NOMO-1 treated with dmso at 0.1 percent for 144 hours (cell line): Measurements from ENCODE around the gene CSGALNACT2.
"Not testable (repeated sequence)": the region's sequence is repeated elsewhere in the genome, so short reads cannot be mapped to it uniquely, and the experiment has no call there.

Source experiments
- DNase-seq: peaks from one replicate; lab custom pipeline; 2025; ENCODE audit not compliant: unreplicated experiment; lab: John Stamatoyannopoulos, UW

Gene CSGALNACT2

DNA sequence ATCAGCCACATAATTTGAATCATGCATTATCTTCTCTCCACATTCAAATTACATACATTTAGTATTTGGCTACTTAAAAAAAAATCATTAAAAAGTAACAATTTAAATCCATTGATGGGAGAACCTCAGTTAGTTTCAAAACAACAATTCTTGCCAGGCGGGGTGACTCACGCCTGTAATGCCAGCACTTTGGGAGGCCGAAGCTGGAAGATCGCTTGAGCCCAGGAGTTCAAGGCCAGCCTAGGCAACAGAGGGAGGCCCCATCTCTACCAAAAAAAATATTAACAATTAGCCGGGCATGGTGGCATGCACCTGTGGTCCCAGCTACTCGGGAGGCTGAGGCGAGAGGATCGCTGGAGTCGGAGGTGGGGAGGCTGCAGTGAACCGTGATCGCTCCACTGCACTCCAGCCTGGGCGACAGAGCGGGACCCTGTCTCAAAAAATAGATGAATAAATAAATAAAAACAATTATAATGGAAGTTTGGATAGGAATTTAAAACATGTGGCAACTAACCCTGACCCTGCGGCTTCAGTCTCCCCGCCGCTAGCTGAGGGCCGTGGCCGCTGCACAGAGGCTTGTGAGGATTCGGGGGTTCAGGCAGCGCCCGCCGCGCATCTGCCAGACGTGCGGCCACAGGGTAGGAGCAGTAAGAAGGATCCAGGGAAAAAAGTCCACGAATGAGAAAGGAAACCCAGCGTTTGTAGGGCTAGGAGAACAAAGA lies 1.1 kb upstream of the CSGALNACT2 start:
- no peak for DNase-seq

DNA sequence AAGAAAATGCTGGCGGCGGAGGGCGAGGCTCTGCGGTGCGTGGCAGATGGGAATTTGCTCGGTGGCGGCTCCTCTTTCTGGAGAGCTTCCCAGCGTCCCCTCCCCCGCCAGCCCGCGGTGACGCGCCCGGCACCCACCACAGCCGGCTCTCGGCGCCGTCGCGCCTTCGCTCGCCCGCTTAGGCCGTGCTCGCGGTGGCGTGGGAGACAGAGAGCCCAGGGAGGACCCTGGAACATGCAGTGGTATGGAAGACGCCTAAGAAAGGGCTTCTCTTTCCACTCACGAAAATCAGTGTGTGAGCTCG lies 576 bp upstream of the CSGALNACT2 start:
- DNase-seq: no peak

DNA sequence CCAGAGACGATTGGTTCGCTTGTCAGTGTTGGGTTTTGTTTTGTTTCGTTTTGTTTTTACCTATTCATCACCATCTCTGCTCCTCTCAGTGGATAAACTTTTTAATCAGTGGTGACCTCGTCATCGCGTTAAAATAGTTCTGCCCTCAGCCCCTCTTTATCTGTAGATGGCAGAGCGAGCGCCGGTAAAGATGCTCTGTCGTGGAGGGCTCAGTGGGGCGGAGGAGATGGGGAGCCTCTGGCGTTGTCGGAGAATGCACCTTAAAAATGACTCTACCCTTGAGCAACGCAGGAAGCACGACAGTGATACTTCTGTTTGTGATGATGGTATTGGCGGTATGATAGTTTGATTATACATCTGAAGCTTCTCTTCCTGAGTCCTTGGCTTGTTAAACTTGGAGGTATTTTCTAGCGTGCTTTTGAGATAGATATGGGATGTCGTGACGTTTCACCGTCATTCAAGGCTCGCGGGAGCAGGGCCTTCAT lies 554 bp downstream of the CSGALNACT2 start:
- DNase-seq: peak; percentile 25

DNA sequence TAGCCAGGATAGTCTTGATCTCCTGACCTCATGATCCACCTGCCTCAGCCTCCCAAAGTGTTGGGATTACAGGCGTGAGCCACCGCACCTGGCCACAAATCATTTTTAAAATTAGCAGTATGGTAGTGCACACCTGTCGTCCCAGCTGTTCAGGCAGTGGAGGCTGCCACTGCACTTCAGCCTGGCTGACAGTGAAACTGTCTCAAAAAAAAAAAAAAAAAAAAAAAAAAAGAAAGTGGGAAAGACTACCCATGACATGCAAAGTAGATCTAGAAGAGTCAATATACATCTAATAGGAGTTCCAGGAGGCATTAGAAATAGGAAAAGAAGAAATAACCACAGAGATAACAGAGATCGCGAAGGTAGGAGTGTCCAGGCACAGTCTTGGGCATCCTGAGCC lies 3.2 kb downstream of the CSGALNACT2 start:
- DNase-seq: no peak

DNA sequence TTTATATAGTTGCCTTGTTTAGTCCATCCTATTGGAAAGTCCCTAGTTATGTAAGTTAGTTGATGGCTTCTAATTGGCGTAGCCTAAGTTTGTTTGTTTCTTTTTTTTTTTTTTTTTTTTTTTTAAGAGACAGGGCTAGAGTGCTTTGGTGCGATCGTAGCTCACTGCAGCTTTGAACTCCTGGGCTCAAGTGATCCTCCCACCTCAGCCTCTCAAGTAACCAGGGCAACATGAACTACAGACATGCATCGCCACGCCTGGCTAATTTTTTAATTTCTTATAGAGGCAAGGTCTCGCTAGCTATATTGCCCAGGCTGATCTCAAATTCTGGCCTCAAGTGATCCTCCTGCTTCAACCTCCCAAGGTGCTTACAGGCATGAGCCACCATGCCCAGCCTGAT lies 7.1 kb downstream of the CSGALNACT2 start:
- DNase-seq: no peak

DNA sequence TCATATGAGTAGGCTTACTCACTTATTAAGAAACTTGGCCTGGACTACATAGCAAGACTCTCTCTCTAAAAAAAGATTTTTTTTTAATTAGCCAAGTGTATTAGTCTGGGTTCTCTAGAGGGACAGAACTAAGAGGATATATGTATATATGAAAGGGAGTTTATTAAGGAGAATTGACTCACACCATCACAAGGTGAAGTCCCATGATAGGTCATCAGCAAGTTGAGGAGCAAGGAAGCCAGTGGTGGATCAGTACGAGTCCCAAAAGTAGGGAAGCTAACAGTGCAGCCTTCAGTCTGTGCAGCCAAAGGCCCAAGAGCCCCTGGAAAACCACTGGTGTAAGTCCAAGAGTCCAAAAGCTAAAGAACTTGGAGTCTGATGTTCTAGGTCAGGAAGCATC lies 7.7 kb downstream of the CSGALNACT2 start:
- not testable (repeated sequence) for DNase-seq

DNA sequence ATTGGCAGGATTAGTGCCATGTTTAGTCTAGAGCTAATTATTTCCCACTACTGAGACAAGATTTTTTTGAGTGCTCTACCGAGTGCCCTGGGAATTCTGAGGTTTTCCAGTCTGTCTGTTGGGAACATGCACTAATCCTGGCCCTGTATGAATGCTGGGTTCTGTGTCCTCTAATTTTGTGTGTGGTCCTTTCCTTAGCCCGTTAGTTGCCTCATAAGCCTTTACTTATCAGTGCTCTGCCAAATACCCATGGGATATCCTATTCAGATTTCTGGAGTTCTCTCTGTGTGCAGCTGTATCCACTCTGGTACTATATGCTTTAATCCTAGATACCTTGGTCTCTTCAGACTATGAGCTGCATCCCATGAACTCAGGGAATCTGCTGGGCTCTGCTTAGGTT lies 13.1 kb downstream of the CSGALNACT2 start:
- DNase-seq: no peak

DNA sequence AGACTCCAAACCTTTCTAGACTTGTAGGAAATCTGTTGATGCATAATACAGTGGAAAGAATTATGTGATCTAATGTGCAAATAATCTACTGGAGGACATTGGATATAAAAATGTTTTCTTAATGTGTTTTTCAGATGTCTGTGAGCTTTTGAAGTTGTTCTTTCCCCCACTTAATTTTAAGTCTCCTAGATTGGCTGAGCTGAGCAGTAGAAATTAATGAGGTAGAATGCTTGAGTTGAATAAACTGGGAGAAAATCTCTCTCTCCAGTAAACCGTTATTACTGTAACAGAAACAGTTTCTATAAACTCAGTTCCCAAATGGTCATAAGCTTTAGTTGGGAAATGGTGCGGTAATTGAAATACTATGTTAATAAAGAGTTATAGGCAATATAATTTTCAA lies 15.7 kb downstream of the CSGALNACT2 start:
- DNase-seq: no peak

DNA sequence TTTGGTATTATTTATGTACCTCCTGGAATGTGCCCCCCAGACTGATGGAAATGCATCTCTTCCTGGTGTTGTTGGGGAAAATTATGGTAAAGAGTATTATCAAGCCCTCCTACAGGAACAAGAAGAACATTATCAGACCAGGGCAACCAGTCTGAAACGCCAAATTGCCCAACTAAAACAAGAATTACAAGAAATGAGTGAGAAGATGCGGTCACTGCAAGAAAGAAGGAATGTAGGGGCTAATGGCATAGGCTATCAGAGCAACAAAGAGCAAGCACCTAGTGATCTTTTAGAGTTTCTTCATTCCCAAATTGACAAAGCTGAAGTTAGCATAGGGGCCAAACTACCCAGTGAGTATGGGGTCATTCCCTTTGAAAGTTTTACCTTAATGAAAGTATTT lies 17.0 kb downstream of the CSGALNACT2 start:
- no peak for DNase-seq

DNA sequence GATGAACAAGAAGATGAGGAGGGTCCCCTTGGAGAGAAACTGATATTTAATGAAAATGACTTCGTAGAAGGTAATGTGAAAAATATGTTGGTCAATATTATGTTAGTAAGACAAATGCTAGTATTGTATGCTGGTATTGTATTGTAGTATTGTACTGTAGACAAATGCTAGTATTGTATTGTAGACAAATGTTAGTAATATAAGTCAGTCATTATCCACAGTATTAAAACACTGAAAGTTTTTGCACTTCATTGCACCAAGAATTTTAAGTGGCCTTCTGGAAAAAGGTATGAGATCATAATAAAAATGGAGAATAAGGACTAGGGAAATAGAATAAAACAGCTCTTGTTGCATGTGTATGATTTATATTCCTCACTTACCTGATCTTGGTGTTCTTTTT lies 17.5 kb downstream of the CSGALNACT2 start:
- DNase-seq: no peak

DNA sequence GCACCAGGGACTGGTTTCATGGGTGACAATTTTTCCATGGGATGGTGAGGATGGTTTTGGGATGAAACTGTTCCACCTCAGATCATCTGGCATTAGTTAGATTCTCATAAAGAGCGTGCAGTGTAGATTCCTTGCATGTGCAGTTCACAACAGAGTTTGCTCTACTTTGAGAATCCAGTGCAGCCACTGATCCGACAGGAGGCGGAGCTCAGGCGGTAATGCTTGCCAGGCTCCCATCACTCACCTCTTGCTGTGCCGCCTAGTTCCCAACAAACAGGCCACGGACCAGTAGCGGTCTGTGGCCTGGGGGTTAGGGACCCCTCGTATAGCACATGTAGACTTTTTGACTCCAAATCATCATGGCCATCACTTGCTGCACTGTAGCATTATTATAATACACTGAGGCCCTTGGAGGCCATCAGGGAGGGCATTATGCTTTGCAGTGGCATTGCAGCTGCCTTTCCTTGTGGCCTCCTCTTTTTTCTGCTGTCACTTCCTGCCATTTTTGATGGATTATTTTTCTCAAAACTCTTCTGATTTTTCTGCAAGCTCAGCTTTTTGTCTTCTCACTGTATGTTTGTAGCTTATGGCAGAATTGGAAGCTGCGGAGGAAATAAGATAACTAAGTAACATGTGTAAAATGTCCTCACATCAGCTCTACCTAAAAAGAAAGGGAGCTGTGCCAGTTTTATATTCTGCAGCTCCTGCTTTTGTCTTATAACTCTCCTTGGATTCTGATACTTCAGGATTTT lies 18.5 kb downstream of the CSGALNACT2 start:
- no peak for DNase-seq

DNA sequence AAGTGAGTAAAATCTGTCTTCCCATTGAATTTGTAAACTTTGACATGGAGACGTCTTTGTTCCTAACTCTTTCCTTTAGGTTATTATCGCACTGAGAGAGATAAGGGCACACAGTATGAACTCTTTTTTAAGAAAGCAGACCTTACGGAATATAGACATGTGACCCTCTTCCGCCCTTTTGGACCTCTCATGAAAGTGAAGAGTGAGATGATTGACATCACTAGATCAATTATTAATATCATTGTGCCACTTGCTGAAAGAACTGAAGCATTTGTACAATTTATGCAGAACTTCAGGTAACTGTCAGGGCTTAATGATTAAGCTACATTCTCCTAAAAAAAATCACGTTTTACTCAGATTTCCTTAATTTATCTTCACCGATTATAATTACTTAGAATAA lies 20.4 kb downstream of the CSGALNACT2 start:
- DNase-seq: no peak

DNA sequence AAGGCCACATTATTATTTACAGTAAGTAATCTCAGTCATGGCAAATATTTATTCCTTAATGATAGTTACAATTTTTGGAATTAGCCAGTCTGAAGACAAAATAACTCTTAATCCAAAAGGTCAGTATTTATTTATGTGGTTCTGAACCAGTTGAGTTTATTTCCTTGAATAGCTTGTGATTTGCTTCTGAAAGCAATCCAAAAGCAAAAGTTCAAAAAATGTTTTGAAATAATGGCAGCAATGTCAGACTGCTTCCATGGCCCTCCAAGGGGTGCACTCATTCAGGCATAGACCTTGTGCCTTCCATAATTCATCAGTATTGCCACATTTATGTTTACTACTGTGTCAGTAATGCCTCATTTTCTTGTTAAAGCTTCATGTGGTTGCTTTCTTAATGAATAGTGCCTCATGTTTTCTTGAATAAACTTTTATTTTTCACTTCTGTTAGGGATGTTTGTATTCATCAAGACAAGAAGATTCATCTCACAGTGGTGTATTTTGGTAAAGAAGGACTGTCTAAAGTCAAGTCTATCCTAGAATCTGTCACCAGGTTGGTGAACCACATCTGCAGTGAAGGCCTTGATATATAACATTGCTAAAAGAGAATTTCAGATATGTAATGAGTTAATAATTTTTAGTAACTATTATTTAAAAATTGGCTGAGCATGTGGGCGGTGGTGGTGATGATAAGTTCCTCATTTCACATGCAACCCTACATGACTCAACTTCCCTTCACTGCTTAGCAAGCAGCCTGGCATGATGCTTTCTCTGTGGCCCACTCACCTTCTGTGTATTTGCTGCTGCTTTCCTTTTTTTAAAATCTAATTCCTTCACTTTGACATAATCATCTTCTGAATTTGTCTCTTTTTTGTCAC lies 22.0 kb downstream of the CSGALNACT2 start:
- no peak for DNase-seq

DNA sequence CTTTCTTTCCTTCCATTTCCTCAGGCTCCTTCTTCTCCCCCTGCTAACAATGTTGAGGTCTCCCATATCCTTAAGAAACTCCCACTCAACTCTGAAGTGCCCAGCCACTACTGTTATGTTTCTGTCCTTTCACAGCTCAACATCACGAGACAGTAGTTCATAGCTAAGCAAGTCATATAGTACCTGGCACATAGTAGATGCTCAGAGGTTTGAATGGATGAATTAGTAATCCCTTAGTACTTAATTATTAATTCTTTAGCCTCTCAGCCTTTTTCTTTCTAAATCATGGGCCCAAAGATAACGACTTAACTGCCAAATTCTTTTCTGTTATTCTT lies 22.6 kb downstream of the CSGALNACT2 start:
- no peak for DNase-seq

DNA sequence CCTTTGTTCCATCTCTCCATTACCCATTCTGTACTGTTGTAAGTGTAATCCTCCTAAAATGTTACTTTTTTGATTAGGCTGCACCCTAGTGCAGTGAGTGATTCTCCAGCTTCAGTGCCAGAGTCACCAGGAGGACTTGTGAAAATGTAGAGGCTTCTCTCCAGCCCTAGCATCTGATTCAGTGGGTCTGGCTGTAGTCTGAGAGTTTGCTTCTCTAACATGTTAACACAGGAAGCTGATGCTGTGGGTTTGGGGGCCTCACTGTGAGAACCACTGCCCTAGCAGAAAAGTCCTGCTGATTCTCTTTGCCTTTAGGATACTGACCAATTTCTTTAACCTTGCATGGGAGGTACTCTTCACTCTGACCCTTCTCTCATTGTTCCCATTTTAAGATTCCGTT lies 24.4 kb downstream of the CSGALNACT2 start:
- no peak for DNase-seq

DNA sequence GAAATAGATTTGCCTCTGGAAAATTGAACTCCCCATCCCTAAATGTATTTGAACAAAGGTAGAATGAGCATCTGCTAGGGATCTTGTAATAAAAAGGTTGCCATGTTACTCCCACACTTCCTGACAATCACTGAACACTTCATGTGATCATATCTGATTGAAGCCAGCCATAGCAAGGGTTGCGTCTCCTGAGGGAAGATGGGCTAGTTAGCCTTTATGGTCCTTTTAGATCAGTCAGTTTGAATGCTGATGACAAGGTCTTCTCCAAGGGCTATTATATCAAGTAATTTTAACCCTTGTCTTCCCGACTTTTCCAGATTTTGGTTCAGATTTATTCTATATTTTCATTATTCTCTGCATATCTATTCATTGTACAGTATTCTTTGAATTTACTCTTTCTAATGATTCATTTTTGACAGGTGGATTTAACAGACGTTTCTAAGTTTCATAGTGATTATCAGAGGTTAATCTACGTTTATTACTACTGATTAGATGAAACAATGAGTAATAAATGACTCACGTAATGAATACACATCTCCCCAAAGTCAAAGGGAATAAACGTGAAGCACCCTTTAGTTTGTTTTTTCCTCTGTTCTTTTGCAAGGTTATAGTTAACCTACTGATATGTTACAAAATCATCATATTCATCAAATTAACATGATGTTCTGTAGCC lies 28.1 kb downstream of the CSGALNACT2 start:
- DNase-seq: no peak

DNA sequence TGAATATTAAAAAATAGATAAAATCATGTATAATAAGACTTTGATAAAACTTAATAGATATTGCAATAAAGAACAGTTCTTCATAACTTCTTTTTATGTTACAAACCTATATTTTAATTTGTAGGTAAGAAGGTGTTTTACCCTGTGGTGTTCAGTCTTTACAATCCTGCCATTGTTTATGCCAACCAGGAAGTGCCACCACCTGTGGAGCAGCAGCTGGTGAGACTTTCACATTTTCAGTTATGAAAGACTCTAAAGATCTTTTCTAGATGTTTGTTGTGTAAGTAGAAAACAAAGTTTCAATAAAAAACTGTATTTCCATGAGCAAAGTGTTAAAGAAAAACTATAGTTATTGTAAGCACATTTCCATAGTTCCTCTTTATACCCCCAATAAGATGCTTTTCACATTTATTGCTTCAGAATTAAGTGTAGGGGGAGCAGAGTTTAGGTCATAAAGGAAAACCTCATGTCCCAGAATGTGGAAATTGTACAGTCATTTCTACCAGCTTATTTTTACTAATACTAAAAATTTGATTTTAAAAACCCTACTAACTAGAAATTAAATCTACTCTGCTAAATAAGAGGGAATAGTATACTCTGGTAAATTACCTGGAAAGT lies 28.7 kb downstream of the CSGALNACT2 start:
- DNase-seq: no peak

DNA sequence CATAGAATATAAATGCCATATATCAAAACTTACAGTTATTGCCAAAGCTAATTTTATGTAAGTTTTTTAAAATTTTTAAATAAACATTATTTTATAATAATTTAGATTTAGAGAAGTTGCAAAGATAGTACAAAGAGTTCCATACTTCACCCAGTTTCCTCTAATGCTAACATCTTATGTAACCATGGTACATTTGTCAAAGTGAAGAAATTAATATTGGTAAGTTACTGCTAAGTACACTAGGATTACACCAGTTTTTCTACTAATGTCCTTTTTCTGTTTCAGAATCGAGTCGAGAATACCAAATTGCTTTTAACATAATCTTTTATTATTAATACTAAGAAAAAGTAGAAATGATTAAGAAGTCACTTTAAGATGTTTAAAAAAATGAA lies 29.2 kb downstream of the CSGALNACT2 start:
- no peak for DNase-seq

DNA sequence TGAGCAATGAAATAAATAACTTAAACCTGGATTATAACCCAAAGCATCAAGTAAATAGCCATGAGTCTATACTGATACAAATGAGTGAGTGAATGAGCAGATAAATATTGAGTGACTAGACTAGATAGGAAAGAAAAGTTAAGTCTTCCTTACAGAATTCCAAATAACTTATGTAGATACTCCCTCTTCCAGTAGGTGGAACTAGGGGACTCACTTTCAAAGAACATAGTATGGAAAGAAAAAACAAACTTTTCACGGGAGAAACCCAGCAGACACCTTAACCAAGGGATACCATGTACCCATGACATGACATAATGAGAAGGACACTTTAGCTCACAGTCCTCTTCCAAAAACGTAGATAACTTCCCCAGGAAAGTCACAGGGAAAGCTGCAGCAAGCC lies 32.2 kb downstream of the CSGALNACT2 start:
- DNase-seq: no peak

DNA sequence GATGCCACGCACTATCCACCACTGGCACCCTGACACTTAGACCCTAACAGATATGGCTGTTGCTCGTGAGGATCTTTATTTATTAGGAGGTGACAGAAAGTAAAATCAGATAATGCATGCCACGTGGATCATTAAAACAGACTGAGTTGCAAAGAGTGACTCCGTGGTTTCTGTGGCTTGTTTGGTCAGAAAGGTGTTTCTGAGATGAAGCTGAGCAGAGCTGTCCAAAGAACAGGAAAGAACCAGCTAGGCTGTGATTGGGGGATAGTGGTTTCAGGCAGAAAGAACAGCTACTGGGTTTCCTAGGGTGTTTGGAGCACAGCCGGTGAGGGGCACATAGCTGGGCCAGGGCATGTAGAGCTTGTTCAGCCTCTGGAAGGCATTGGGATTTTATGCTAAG lies 34.4 kb downstream of the CSGALNACT2 start:
- DNase-seq: no peak

DNA sequence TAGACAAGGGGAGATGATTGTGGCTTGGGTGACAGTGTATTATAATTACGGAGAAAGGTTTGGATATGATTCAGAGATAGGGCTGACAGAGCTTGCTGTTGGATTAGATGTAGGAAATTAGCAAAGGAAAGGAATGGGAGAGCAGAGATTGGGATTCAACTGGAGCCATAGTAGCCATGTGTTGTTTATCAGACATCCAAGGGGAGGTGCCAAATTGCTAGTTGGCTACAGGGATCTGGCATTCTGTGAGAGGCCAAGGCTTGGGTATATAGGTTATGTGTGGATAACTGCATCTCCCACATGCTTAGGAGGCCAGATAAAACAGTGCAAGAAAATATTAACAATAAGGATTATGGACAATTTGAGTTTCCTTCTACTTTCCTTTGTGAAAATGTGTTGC lies 34.9 kb downstream of the CSGALNACT2 start:
- no peak for DNase-seq
